NCI-H1105 (cell line): Measurements from ENCODE around the gene COA3.

ENCODE experiments used
- DNase-seq: peaks from one replicate; lab custom pipeline; 2025; lab: John Stamatoyannopoulos, UW

COA3 gene

GRCh38 chr17:42798383-42799380, at the start of gene COA3, which contains the start of gene CNTD1:
COA3 (minus strand) TSS chr17:42798704; CDS start chr17:42798681, 23 bp downstream.
CNTD1 (plus strand) TSS chr17:42798861; CDS start chr17:42799068, 207 bp downstream.
- DNase-seq, result peak; percentile 69

DNA sequence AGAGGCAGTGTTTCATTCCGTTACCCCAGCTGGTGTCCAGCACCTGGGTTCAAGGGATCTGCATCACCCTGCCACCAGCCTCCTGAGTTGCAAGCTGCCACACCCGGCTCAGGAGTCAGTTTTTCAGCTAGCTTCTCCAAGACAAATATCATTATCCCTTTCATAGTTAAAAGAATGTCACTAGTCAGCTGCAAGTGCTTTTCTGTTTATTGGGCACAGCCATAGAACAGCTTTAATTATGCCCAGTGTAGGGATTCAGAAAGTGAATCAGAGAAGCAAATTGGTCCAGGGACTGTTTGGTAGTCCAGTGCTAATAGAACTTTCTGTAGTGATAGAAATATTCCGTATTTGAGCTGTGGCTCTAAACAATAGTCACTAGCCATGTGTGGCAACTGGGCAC, 49.6 kb upstream of the COA3 start:
- no peak for DNase-seq

DNA sequence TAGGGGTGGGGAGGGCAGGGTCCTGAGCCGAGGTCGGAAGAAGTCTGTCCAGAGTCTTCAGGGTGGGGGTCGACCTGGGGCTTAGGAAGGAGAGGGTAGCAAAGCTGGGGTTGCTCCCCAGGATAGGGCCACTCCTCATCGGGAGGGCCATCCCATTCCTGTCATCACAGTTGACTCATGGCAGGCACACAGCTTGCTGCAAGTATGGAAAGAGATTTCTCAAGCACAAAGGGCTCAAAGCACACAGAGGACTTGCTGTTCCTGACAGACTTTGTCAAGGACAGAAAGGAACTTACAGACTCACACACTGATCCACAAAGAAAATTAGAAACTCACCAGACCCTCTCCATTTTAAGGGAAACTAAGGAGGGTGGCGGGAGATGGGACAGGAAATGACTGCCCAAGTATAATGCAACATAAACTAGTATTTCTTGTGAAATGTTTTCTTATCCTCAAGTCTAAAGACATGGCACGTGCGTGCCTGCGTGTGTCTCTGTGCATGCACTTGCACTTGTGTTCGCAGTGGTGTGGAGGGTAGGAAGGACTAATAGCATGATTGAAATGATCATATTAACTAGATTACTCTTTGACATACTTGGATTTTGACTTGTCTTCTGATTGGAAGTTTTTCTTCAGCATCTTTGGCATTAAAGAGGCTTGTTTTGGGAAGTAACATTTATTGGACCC, 48.2 kb upstream of the COA3 start:
- DNase-seq, result no peak

GRCh38 chr17:42845918-42846593, 47.6 kb upstream of the COA3 start:
- DNase-seq, result no peak

GRCh38 chr17:42845556-42845917, 47.0 kb upstream of the COA3 start:
- DNase-seq, result no peak

GRCh38 chr17:42844761-42845555, 46.5 kb upstream of the COA3 start:
- DNase-seq, result no peak

GRCh38 chr17:42844271-42844670, 45.8 kb upstream of the COA3 start, which contains the start of gene AOC2:
AOC2 (plus strand) TSS chr17:42844580; CDS start chr17:42844627, 47 bp downstream.
- no peak for DNase-seq

DNA sequence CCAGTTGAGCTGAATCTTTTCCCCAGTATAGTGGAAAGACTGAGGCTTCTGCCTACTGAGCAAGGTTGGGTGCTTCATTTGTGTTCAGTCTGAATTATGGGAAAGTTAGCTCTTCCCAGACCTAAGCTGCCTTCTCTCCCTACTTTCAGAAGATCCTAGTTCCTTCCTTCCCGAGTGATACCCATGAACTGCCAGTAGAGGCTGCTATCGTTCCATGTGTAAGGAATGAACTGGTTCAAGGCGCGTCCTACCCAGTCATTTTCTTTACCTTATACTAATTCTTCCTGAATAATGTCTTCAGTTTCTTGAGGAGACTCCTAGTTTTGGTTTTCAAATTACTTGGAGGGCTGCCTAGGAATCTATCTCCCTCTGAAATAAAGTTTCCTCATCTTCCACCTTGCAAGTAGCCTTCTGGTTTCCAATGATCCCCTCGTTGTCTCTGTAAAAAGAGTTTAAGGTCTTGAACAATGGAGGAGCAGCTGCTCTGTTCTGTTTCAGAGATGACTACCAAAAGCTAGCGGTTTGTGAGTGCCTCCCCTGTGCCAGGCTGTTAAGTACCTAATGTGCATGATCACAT, 44.9 kb upstream of the COA3 start:
- peak; percentile 10 for DNase-seq

GRCh38 chr17:42841975-42842685, 43.6 kb upstream of the COA3 start:
- no peak for DNase-seq

DNA sequence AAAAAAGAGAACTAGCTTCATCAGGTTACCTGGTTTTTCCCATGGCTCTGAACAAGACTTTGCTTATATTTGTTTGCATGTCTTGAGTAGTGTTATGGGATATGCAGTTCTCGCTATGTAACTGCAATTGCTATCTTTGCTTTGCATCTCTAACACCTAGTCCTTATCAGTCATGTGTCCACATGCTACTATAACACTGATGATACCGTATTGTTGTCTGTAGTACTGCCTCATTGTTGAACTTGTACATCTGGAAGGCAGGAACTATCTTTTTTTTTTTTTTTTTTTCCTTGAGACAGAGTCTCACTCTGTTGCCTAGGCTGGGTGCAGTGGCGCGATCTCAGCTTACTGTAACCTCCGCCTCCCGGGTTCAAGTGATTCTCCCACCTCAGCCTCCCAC, 37.2 kb upstream of the COA3 start:
- DNase-seq, result no peak

GRCh38 chr17:42833767-42834422, 35.4 kb upstream of the COA3 start:
- no peak for DNase-seq

GRCh38 chr17:42832934-42833766, 34.6 kb upstream of the COA3 start, which contains the start of gene PSME3:
PSME3 (plus strand) TSS chr17:42833397; CDS start chr17:42833632, 235 bp downstream.
- DNase-seq, result peak; percentile 72

- no peak for DNase-seq
Measured at GRCh38 chr17:42832213-42832933, 33.9 kb upstream of the COA3 start.

DNA sequence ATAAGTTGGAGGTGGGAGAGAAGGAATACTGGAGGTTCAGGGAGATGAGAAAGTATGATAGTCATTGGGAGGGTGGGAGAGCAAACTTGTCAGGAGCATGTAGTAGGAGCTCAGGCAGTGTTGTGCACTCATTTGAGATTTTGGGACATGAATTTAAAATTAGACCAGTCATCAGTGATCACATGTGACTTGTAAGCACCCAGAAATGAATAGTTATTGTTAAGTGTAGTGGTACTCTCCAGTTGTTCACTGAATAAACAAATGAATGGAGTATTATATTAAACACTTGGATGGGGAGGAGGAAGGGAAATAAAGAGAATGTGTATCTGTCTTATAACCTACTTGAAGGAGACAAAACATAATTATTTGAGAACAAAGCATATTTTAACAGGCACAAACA, 32.5 kb upstream of the COA3 start:
- DNase-seq, result no peak

DNA sequence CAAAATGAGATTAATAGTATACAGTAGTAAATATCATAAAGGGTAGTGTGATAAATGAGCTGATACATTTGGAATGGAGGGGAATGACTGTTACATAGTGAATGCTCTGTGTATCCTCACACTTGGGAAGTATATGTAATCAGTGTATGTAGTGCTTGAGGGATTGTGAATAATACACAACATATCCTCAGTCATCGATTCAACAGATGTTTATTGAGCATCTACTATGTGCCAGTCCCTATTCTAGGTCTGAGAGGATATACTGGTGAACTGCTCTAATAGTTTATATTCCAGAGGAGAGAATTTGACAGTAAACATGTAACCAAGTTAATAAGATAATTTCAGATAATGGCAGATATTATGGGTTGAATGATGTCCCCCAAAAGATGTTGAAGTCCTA, 29.0 kb upstream of the COA3 start:
- no peak for DNase-seq

DNA sequence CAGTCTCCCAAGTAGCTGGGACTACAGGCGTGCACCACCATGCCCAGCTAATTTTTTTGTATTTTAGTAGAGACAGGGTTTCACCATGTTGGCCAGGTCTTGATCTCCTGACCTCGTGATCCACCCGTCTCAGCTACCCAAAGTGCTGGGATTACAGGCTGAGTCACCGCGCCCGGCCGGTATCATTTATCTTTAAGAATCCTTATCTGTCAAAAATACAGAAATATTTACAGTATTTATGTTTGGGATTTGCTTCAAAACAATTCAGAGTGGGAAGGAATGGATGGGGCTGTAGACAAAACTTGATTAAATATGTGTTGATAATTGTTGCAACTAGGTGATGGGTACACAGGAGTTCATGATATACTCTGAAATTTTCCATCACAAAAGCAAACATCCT, 22.7 kb upstream of the COA3 start:
- DNase-seq, result no peak

GRCh38 chr17:42819939-42820535, 21.5 kb upstream of the COA3 start:
- peak; percentile 43 for DNase-seq

GRCh38 chr17:42818379-42818778, 19.9 kb upstream of the COA3 start:
- no peak for DNase-seq
